RKO (cell line): Measurements from ENCODE around the gene APBB2.

Source experiments
- DNase-seq: peaks from one replicate; pipeline ENCODE4 v3.0.0-alpha.2; 2016; ENCODE audit warnings: low spot score

APBB2 gene

DNA sequence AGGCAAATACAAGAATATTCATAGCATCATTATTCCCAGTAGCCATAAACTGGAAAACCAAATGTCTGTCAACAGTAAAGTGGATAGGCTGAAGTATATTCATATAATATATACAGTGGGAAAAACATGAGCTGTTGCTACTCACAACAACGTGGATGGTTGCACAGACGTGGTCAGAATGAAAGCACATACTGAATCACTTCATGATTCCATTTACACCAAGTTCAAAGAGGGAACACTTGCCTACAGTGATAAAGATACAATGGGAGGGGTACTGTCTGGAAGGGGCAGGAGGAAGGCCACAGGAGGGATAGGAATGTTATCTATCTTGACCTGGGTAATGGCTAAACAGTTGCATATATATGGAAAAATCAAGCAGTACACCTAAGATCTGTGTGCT lies 25.3 kb downstream of the APBB2 start:
- no peak for DNase-seq

DNA sequence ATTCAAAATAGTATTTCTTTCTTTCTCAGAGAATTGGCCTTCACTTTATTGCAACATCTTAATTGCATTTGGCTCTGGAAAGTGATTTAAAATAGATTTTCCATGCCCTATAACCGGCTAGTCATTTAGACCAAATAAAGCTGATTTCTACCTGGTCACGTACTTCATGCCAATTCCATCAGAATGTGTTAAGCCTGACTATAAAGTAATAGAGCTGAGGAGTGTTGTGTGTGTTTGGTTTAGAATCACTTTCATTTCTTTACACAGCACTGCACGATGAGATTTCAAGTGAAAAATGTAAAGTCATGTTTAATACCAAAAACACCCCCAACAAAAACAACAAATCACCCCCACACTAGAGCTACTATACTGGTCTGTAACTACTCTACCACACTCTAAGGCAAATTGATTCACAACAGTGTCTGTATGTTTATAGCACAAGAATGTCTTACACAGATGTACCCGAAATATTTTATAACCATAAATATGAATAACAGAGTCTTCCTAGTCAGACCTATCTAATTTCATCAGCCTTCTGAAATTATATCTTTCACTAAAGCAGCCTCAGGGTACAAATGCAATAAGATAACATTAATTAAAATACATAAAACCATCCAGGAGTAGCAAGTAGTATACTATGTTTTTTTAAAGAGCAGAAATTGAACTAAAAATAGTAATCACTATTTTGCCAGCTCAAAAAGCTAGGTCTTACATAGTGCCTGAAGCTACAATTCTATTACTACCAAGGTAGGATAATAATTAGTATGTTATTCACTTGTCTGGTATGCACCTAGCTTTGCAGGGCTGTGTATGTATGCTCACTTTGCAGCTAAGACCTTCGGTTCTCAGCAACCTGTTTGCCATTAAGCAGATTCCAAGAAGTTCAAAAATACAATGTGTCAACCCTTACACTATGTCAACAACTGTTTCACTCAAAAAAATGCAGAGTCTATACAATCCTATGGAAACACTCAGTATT lies 28.4 kb downstream of the APBB2 start:
- no peak for DNase-seq

DNA sequence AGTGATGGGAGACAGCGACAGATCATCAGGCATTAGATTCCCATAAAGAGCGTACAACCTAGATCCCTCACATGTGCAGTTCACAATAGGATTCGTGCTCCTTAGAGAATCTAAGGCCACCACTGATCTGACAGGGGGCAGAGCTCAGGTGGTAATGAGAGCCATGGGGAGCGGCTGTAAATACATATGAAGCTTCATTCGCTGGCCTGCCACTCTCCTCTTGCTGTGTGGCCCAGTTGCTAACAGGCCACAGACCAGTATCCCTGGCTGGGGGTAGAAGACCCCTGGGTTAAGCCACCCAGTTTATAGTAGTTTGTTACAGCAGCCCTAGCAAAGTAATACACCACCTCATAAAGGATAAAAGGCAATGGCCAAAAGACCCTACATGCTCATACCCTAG lies 30.3 kb downstream of the APBB2 start:
- DNase-seq: no peak

DNA sequence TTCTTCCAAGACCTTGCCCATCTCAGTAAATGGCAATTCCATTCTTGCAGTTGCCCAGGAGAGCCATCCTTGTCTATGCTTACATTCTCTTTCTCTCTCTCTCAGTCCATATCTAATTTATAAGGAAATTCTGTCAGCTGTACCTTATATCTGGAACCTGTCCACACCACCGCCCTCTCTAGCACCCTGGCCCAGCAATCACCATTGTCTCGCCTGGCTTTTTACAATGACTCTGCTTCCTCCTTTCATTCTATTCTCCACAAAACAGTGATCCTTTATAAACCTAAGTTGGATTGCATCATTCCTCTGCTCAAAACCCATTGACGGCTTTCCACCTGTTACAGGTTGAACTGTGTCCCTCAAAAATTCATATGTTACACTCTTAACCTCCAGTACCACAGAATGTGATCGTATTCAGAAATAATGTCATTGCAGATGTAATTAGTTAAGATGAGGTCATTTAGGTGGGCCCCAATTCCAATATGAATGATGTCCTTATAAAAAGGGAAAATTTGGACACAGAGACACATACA lies 31.3 kb downstream of the APBB2 start:
- no peak for DNase-seq

DNA sequence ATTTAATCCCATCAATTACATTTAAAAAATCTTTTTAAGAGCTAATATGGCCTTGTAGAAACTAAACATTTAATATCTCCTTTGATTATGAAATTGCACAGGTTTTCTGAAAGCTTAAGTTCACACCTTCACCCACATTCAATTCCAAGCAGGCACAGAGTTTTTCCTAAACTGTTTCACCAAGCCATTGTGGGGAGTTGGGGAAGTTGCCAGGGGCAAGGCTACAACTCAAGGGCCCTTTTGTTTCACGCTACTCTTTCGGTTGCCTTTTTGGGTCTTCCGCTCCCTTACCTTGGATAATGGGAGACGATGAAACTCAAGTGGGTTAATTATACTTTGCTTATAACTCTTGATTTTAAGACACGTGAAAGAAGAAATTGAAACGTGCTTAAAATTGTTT lies 33.3 kb downstream of the APBB2 start:
- no peak for DNase-seq

DNA sequence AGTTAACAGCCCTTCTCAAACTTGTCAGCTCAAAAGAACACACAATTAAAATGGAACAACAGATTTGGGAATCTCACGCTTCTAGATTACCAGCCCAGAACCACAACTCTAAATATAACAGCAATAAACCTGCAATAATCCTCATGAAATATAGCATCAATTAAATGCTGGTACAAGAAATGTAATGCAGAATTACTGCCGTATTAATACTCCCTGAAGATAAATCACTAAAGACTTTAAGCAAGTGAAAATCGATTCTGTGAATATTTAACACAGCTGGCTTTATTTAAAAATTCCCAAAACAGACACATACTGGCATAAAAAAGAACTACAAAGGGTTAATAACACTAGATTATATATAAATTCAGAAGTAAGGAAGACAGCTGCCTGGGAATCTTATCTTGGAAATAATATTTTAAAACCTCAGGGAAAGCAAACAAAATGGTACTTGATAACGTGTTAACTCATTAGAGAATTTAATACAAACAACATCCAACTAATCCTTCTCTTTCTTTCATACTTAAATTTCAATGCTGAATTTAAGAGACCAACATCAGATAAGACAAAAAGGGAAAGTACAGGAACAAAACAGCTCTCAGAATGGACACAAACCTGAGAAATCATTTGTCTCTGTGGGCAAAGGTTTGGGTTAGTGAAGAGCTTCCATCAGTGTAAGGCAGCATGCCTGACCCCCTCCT lies 34.7 kb downstream of the APBB2 start:
- no peak for DNase-seq

DNA sequence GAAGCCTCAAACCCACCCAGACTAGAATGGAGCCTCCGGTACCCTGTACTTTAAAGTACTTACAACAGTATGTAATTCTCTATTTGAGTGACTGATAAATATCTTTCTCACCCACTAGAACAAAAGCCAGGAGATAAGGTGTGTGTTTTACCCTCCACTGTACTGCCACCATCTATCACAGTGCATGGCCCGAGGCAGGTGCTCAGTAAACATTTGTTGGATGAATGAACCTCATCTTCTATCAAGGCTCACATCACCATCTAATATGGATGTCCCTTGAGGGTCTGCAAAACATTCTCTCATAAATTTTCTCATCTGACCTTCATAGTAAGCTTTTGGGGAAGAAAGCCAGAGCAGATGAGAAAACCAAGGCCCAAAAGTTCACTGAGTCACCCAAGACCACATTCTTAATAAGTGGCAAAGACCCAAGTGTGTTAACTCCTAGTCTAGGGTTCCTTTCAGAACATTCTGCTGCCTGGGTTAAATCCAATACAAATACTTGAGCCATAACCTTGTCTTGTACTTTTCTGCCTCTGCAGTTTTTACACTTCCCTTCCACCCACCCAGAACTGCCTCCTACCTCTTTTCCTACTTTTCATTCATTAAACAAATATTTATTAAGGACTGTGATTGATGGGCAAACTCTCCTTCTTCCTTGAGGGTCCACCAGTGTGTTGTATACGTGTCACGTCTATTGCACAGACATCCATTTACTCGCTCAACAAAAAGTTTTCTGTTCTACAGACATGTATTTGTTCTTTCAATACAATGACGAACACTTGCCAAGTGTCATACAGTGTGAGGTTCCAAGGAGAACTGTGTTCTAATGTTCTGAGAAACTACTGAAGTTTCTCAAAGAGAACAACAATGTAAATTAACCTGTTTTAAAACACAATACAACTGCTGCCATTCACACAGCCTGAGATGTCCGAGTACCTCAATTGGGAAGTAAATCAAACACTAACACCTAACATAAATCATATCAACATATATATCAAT lies 35.7 kb downstream of the APBB2 start:
- DNase-seq: no peak

DNA sequence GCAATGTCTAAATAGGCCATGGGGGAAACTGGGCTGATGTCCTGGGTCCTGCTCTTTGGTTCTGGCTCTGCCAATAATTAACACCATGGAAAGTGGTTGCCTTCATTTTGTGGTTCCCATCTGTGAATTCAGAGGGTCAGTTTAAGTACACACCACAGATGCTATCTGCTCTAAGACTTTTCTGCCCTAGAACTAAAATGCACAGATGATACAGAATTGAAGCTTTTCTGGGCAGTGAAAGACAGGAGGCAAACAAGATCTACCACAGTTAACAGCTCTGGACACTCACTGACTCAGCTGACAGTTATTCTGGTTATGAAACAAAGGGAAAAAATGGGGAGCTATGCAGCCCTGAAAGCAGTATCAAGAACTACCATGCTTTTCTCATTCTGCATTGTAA lies 37.3 kb downstream of the APBB2 start:
- peak; percentile 43 for DNase-seq

DNA sequence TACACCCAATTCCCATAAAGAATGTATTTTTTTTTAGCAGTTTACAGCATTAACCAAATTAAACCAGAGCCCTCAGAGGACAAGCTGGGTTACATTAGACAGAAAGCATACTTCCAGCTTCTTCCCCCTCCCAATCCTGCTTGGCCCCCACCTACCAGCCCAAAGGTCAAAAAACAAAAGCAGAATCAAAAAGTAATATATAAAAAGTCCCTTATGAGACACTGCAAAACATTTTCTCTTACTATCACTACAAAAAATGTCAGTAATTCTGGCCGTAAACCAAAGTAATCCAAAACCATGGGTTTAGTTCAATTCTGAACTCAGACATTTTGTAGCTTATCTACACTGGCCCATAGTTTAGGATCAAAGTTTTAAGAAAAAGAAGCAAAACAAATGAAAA lies 38.0 kb downstream of the APBB2 start:
- no peak for DNase-seq

DNA sequence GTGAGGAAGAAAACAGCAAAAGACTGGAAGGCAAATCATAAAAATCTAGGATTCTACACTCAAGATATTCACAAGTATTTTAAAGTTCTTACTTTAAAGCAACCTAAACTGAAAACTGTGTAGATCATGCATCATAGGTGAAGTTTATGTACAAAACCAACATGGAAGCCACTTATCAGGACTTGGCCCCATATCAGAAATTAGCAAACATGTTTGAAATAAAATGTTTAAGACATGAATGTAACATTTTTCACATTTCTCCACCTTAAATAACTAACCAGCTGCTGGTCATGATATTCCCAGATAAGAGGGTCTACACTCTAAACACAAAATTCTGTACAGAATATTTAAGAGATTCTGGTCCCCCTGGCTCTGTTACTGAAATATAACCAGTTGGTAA lies 38.5 kb downstream of the APBB2 start:
- no peak for DNase-seq

DNA sequence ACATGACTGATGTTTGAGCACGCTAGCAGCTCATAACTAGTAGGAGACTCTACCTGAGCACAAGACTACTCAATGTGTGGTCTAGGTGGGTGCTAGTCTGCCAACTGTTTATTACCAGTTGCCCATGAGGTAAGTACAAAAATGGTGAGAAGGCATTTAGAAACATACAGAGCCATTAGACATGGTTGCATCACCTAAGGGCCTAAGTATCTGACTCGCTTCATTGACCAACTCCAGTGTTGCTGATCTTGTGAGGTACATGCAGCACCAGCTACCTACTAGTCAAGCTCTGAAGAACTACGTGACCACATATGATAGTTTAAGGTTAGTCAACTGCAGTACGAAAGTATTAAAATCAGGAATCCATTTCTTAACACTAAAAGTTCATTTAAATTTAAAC lies 39.9 kb downstream of the APBB2 start:
- peak; percentile 21 for DNase-seq

DNA sequence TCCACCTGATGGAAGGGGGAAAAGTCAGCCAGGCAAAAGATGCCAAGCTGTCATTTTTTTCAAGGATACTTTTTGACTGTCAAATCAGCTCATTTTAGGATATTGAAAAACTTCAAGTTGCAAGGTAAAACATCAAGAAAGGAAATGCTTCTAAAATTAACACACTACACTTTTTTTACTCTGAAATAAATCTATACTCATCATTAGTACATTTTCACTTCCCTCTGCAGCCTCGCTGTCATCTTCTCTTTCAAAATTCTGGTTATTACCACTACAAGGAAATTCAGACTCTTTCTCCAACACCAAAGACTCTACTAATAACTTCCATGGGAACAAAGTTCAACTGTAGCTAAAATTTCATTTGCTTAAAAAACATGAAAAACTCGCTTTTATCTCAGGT lies 41.6 kb downstream of the APBB2 start:
- DNase-seq: no peak

DNA sequence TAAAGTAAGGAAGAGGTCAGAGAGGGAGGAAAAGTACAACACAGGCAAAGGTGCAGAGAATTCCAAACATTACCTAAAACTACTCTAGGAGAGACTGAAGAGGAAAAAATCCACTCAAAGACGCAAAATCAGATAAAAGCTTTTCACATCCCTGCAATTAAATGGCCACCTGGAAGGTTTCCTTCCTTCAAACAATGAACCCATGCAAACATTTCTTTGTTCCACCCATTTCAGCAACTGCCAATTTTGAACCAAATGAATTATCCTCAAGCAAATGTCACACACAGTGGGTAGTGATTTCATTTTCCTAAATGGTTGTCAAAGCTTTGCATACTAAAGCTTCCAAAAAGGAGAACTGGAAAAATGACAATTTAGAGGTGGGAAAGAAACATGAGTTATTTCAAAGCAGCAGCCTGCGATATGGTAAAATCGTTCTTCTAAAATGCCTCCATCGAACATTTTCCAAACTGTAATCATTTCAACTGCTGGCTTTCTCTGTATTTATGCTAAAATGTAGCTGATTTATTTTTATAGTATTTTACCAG lies 45.0 kb downstream of the APBB2 start:
- DNase-seq: no peak

DNA sequence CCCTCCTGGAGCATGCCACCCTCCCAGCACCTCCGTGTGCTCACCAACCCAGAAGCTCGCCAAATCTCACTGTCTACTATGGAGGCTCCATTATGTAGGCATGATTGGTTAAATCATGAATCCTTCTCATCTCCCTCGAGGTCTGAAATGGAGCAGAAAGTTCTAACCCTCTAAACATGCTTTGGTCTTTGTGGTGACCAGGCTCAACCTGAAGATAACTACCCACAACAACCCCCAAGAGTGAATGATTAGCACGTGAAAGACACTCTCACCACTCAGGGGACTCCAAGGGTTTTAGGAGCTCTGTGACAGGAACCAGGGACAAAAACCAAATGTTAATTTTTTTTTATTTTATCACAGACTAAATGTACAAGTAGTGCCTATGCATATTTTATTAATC lies 47.2 kb downstream of the APBB2 start:
- DNase-seq: no peak

DNA sequence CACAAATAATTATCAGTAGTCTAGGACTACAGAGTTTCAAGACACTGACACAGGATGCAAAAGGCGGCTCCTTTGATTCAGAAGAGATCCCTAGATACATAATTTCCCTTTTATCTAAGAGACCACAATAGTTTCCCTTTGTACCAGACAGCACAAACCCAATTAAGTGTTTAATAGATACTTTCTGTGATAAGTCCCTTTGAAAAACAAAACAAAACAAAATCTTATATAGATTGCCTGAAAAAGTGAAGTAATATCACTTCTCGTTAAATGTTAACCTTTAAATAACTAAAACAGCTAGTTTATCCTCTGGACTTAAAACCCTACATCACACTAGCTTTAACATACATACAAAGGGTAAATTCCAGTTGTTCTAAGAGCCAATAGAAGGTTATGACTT lies 49.9 kb downstream of the APBB2 start:
- DNase-seq: no peak

DNA sequence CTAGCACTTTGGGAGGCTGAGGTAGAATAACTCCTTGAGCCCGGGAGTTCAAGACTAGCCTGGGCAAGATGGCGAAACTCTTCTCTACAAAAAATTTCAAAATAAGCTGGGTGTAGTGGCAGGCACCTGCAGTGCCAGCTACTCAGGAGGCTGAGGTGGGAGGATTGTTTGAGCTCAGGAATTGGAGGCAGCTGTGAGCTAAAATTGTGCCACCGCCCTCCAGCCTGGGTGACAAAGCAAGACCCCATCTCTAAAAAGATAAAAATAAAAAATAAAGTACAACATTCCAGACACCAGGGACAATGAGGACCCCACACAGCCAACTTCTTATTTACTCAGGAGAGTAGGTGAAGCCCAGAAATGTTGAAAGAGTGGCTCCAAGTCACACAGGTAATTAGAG lies 53.0 kb downstream of the APBB2 start:
- no peak for DNase-seq

DNA sequence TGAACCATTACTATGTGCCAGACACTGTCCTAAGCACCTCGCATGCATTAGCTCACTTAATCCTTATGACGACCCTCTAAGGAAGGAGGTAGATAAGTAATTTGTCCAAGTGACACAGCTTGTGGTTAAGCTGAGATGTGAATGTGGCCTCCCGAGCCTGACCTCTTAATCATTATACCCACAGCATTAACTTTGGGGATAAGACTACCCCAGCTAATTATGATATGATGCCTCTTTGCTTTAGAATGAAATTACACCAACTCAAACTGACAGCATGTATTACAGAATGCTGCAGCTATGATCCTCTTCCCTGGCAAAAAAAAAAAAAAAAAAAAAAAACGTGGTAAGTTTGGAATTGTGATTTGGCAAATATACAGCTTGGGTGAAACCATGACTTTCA lies 53.5 kb downstream of the APBB2 start:
- DNase-seq: no peak

DNA sequence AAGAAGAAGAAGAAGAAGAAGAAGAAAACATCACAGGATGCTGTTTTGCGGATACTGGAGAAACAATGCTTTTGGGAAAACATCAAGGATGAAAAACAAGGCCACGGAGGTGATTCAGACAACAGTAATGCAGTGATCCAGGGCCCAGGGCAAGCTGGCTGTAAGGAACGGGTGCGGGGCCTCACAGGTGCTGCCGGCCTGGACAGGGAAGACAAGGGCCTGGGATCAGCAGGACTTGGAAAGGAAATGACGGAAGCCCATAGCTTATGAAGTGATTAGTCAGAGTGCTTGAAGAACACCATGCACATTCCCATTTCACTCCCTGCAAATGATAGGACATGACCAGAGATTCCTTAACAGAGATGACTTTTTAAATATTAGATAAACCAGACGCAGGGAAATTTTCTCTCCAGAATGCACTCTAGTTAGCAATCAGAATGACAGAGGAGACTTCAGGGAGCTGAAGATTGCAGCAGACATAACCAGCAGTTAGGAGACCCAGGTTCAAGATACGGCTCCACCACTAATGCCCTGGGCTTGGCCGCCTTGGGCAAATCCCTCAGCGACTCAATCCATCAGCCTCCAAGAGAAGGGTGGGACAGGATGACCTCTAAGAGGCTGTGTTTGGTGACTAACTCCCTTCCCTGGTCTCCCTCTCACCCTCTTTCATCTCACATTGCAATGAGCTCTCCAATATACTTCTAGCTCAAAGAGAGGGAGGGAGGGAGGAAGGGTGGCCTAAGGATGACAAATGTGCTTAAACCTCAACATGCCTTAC lies 54.1 kb downstream of the APBB2 start:
- no peak for DNase-seq

DNA sequence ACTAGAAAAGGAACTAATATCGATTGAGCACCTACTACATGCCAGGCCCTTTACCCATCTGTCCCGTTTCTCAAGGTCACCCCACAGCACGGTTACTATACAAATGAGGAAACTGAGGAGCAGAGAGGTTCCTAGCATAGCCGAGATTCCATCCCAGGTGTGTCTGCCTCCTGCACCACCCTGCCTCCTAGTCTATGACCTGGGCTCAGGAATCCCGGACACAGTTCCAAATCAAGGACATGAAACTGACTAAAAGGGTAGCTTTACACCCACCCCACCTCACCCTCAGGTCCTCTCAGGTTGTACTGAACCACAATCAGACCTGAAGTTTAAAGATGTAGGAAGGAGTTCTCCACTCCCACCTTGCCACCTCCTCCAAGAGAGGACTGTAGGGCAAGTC lies 55.6 kb downstream of the APBB2 start:
- no peak for DNase-seq

DNA sequence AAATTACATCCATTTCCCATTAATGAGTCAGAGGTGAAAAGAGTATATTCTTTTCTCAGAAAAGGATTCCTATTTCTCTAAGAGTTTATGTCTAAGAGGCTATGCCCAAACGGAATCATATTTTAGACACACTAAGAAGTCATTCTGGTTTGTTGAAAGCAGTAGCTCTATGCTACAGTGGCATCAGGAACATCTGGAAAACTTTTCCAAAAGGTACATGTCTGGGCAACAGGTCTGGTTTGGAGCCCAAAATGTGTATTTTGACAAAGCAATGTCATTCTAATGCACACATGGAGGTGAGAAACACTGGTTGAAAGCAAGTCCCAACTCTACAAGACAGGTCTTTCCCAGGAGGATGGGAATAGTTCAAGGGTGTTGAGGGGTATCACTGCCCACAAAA lies 56.1 kb downstream of the APBB2 start:
- DNase-seq: no peak

DNA sequence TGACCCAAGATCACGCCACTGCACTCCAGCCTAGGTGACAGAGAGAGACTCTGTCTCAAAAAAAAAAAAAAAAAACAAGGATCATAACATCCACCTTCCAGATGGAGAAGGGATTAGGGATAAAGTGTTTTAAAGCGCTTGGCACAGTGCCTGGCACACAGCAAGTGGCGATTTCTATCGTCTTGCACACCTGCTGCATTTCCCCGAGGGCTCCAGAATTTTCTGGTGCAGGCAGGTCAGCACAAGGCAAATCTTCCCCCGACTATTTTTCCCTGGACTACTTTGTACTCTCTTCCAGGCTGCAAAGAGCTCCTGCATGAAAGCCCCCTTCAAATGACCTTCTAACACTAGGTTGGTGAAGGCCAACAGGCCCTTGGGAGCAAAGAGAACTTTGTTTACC lies 57.3 kb downstream of the APBB2 start:
- DNase-seq: no peak
